ENCODE results near the gene PPP4C. TPM values are rescaled to one million over a fixed set of nuclear protein-coding genes. Genes with fewer than 3 reads are reported as not detected.

The PPP4C gene
- total RNA-seq, 1 experiment from 2014 or later: 163 TPM

DNA sequence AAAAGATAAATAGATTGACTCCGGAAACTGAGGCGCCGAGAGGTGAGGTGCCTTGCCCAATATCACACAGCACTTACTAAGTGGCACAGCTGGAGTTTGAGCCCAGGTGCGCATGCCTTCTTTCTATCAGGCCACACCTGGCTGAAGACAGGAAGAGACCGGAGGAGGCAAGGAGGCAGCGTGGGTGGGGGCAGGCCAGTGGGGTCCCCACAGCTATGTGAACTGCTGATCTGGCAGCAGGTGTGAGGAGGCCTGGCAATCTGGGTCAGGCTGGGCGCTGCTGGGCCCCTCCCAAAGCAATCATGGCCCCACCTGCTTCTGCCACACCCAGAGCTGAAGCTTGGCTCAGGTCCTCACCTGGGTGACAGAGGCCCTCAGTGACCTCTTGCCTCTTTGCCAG lies 39.4 kb downstream of the PPP4C start:
- Histone ChIP-seq H3K56ac (ENCODE audit: insufficient read length, low read depth, low read length) (no peak overlapping the region), H2BK20ac (ENCODE audit: low read depth, low read length, poor library complexity, severe bottlenecking) (no peak overlapping the region), H4K5ac (ENCODE audit: insufficient read length, low read depth, low read length) (no peak overlapping the region), H3K14ac (ENCODE audit: insufficient read depth, low read length) (no peak overlapping the region), H3K79me2 (ENCODE audit: insufficient read depth, low read length) (no peaks in the 10 kb centered on the region), H3K9ac (ENCODE audit: extremely low read depth, insufficient read length, low read length) (no peak overlapping the region), H3K4me2 (ENCODE audit: insufficient read depth, insufficient read length, low read length) (no peak overlapping the region), H2BK15ac (ENCODE audit: low read depth, low read length) (no peak overlapping the region), H3K27ac (ENCODE audit: insufficient read length, low read depth, low read length) (no peak overlapping the region), H3K23ac (ENCODE audit: insufficient read length, low read depth, low read length) (no peak overlapping the region), H4K91ac (ENCODE audit: insufficient read length, low read depth, low read length) (no peak overlapping the region), H4K8ac (replicated peaks; ENCODE audit: insufficient read length, low read depth, low read length) (no peak overlapping the region), H3K79me1 (ENCODE audit: insufficient read depth, low read depth, low read length, poor library complexity, severe bottlenecking) (no peaks in the 10 kb centered on the region), H3K4me1 (ENCODE audit: insufficient read depth, low read length) (no peaks in the 10 kb centered on the region), H2BK12ac (ENCODE audit: insufficient read length, low read depth, low read length) (no peak overlapping the region), H2BK120ac (ENCODE audit: low read depth, low read length, poor library complexity, severe bottlenecking) (no peak overlapping the region), H3K9me3 (ENCODE audit: control insufficient read depth, low read depth, low read length) (no peaks in the 10 kb centered on the region), H3T11ph (ENCODE audit: low read length) (no peak overlapping the region), H3K23me2 (ENCODE audit: insufficient read length, low read depth, low read length, poor library complexity, severe bottlenecking) (no peaks in the 10 kb centered on the region), H2AK5ac (ENCODE audit: insufficient read length, low read length) (no peak overlapping the region), H2BK5ac (ENCODE audit: insufficient read length, low read length) (no peak overlapping the region), H3K27me3 (ENCODE audit: insufficient read depth, low read length) (no peaks in the 10 kb centered on the region), H4K20me1 (ENCODE audit: control insufficient read depth, insufficient read depth, insufficient read length) (no peaks in the 10 kb centered on the region), H3K4ac (ENCODE audit: low read depth, low read length) (no peak overlapping the region), H2AFZ (ENCODE audit: low read length) (no peak overlapping the region), H3K18ac (ENCODE audit: insufficient read length, low read depth, low read length) (no peak overlapping the region)
- Mint-ChIP-seq H3K36me3 (ENCODE audit: insufficient read depth in 1 of 3, low read depth in 3 of 3) (peaks cover 0 to 26% (median 21%) of the 10 kb centered on the region in 3 experiments; a peak in 5 of 7 replicates), H3K27me3 (ENCODE audit: low read depth) (no peaks in the 10 kb centered on the region; the same call in 1 of the 2 replicates), H3K4me1 (peaks cover 2 to 5% of the 10 kb centered on the region in 2 experiments), H3K9me3 (no peaks in the 10 kb centered on the region), H3K4me3 (no peak overlapping the region), H3K27ac (no peak overlapping the region)
- no CpG with 5 or more reads among the region's 7 CpGs for WGBS (ENCODE audit: extremely low coverage, insufficient read length, low lambda C conversion rate)
- TF ChIP-seq, protein P1, sequence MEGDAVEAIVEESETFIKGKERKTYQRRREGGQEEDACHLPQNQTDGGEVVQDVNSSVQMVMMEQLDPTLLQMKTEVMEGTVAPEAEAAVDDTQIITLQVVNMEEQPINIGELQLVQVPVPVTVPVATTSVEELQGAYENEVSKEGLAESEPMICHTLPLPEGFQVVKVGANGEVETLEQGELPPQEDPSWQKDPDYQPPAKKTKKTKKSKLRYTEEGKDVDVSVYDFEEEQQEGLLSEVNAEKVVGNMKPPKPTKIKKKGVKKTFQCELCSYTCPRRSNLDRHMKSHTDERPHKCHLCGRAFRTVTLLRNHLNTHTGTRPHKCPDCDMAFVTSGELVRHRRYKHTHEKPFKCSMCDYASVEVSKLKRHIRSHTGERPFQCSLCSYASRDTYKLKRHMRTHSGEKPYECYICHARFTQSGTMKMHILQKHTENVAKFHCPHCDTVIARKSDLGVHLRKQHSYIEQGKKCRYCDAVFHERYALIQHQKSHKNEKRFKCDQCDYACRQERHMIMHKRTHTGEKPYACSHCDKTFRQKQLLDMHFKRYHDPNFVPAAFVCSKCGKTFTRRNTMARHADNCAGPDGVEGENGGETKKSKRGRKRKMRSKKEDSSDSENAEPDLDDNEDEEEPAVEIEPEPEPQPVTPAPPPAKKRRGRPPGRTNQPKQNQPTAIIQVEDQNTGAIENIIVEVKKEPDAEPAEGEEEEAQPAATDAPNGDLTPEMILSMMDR (conservative IDR thresholded peaks at IDR 0.05): no peak
- DNase-seq: no peak
